Right lung (tissue), 5 donors: Measurements from ENCODE around the gene NPM3. TPM values are rescaled to one million over a fixed set of nuclear protein-coding genes. Genes with fewer than 3 reads are reported as not detected.
"Not testable (repeated sequence)": the region's sequence is repeated elsewhere in the genome, so short reads cannot be mapped to it uniquely, and the experiment has no call there.

ENCODE experiments used
- DNase-seq, 2 donors: peaks; one replicate each; pipeline ENCODE4 v3.0.0-alpha.2; 2013
- polyA plus RNA-seq, 5 donors: library from polyadenylated mRNA; unstranded; fragments of 120-200 nt; gene quantifications; one replicate each; pipeline versions ENCODE4 v1.2.1 to v1.2.3, GENCODE V29; 2013; ENCODE audit warnings: inconsistent platforms in 1 of 5, low replicate concordance in 1 of 5; ENCODE audit not compliant: insufficient read length in 5 of 5, insufficient read depth in 1 of 5

NPM3 gene
- polyA plus RNA-seq, 5 donors: 49.0 to 68.1 (median 51.0) TPM

- DNase-seq: no peak
Measured at GRCh38 chr10:101814466-101815071, 31.3 kb upstream of the NPM3 start.

- no peak for DNase-seq
Measured at GRCh38 chr10:101812606-101813005, 29.4 kb upstream of the NPM3 start.

GRCh38 chr10:101807158-101807557, 23.9 kb upstream of the NPM3 start:
- no peak for DNase-seq

GRCh38 chr10:101803511-101803910, 20.3 kb upstream of the NPM3 start:
- no peak for DNase-seq

GRCh38 chr10:101797403-101798059, 14.3 kb upstream of the NPM3 start:
- DNase-seq: no peak

GRCh38 chr10:101793526-101793925, 10.3 kb upstream of the NPM3 start:
- no peak for DNase-seq

- no peak for DNase-seq
Measured at GRCh38 chr10:101789686-101790085, 6.4 kb upstream of the NPM3 start.

GRCh38 chr10:101789231-101789630, 6.0 kb upstream of the NPM3 start:
- not testable (repeated sequence) for DNase-seq

GRCh38 chr10:101785801-101786200, 2.6 kb upstream of the NPM3 start:
- DNase-seq: no peak

- no peak for DNase-seq
Measured at GRCh38 chr10:101784558-101784957, 1.3 kb upstream of the NPM3 start.

- no peak for DNase-seq
Measured at GRCh38 chr10:101783736-101784118, 481 bp upstream of the NPM3 start.

GRCh38 chr10:101781984-101782810, 1.0 kb downstream of the NPM3 start:
- no peak for DNase-seq

GRCh38 chr10:101781655-101781983, 1.6 kb downstream of the NPM3 start:
- no peak for DNase-seq

- DNase-seq: peak in 1 of 2 donors; percentile 42
Measured at GRCh38 chr10:101780818-101781654, 2.2 kb downstream of the NPM3 start.

GRCh38 chr10:101780187-101780817, 2.9 kb downstream of the NPM3 start:
- DNase-seq: no peak

GRCh38 chr10:101779544-101780186, 3.6 kb downstream of the NPM3 start:
- DNase-seq: peak in 1 of 2 donors; percentile 56

- peak in 1 of 2 donors; percentile 32 for DNase-seq
Measured at GRCh38 chr10:101778781-101779543, 4.3 kb downstream of the NPM3 start.

GRCh38 chr10:101778151-101778780, 5.0 kb downstream of the NPM3 start:
- DNase-seq: no peak

GRCh38 chr10:101777619-101778145, 5.6 kb downstream of the NPM3 start:
- no peak for DNase-seq
